Neural cell (in vitro differentiated cells): ENCODE measurements around the gene GALT.

Source experiments
- CTCF ChIP-seq: fragments of 450-650 bp; IDR thresholded peaks from 2 replicates; pipeline ENCODE4 v1.5.1; 2014; ENCODE audit warnings: antibody characterized with exemption, mild to moderate bottlenecking, moderate library complexity; ENCODE audit not compliant: poor library complexity, severe bottlenecking
- TAF1 ChIP-seq: IDR thresholded peaks from 2 replicates; pipeline ENCODE4 v1.6.1; 2012; ENCODE audit warnings: low read depth

- no peak for TF ChIP-seq TAF1
- no peak for TF ChIP-seq CTCF
Measured at GRCh38 chr9:34634551-34635248, 11.8 kb upstream of the GALT start.
